K562 (cell line): ENCODE measurements around the gene NAT10. TPM values are rescaled to one million over a fixed set of nuclear protein-coding genes. Genes with fewer than 3 reads are reported as not detected.

Experiments used
- ATAC-seq: fragments of 200-7000 bp; cut with Tn5 transposase; 3 replicates; pipeline ENCODE4 v1.9.1; 2020; ENCODE audit warnings: moderate library complexity
- BruUV-seq: library from RNA; stranded (reverse); fragments of 400-500 nt; replicated peaks from 2 replicates; lab custom pipeline; 2021; lab: Mats Ljungman, UMichigan
- CTCF ChIA-PET: fragments of 300-600 bp; formaldehyde crosslinking; extraction: SDS; loops from one replicate; lab custom pipeline; 2021; ENCODE audit warnings: low intra/inter-chr PET ratio; lab: Yijun Ruan, JAX
- POLR2A ChIA-PET: fragments of 300-600, 350-650 bp; sonication (Branson Sonifier 250); formaldehyde crosslinking; extraction: SDS; loops from one replicate; lab custom pipeline; 2021; ENCODE audit warnings: antibody characterized with exemption, inconsistent platforms; lab: Yijun Ruan, JAX
- DNase-seq, 4 experiments: peaks; one replicate each; pipeline versions ENCODE4 v3.0.0 to v3.0.0-alpha.2; 2011 to 2018; ENCODE audit warnings: low spot score in 3 of 4, mixed read lengths in 3 of 4; ENCODE audit errors: extremely low read depth in 1 of 4
- FAIRE-seq: peaks from 2 replicates; lab custom pipeline; 2011; peaks lifted over from hg19 to GRCh38; lab: Jason Lieb, UNC
- H2AFZ ChIP-seq: 2 replicates; pipeline ENCODE4 v1.6.0; 2011; ENCODE audit warnings: low read depth, low read length, control low read depth, inconsistent platforms
- H3K27ac ChIP-seq: fragments of 200-600 bp; 3 replicates; pipeline ENCODE4 v1.8.0; 2011; ENCODE audit warnings: low read depth, mild to moderate bottlenecking, control low read depth, inconsistent platforms, low read length, moderate library complexity, mixed read lengths; ENCODE audit errors: extremely low read depth
- H3K27me3 ChIP-seq, 2 experiments: fragments of 300-600 bp in 1 of 2; 2 replicates in 1 of 2; 3 replicates in 1 of 2; pipeline versions ENCODE4 v1.6.0 to v1.8.0; 2011; ENCODE audit warnings: inconsistent platforms in 2 of 2, low read length in 2 of 2, mild to moderate bottlenecking in 1 of 2, mixed read lengths in 1 of 2, moderate library complexity in 1 of 2; ENCODE audit not compliant: control insufficient read depth in 2 of 2, insufficient read depth in 2 of 2
- H3K36me3 ChIP-seq: fragments of 300-600 bp; 3 replicates; pipeline ENCODE4 v1.8.0; 2011; ENCODE audit warnings: mild to moderate bottlenecking, low read length, inconsistent platforms; ENCODE audit not compliant: control insufficient read depth, insufficient read depth
- H3K4me1 ChIP-seq, 2 experiments: fragments of 200-600 bp in 1 of 2; replicated peaks in 1 of 2; 2 replicates in 1 of 2; 3 replicates in 1 of 2; pipeline versions ENCODE4 v1.5.1 to v1.8.0; 2011; ENCODE audit warnings: inconsistent platforms in 2 of 2, low read length in 2 of 2, mild to moderate bottlenecking in 1 of 2, mixed read lengths in 1 of 2, moderate library complexity in 1 of 2; ENCODE audit not compliant: control insufficient read depth in 2 of 2, insufficient read depth in 2 of 2
- H3K4me2 ChIP-seq: 2 replicates; pipeline ENCODE4 v1.6.1; 2011; ENCODE audit warnings: low read length, control low read depth, inconsistent platforms, mixed read lengths; ENCODE audit not compliant: insufficient read depth
- H3K4me3 ChIP-seq: fragments of 200-600 bp; sonication (generic), shearing (Covaris generic); 2 replicates; pipeline ENCODE4 v1.5.1; 2016; ENCODE audit warnings: control low read depth, inconsistent platforms
- H3K79me2 ChIP-seq: fragments of 200-600 bp; 3 replicates; pipeline ENCODE4 v1.8.0; 2011; ENCODE audit warnings: low read length, inconsistent platforms; ENCODE audit not compliant: control insufficient read depth, insufficient read depth
- H3K9ac ChIP-seq, 2 experiments: 2 replicates each; pipeline versions ENCODE4 v1.6.0 to v1.6.1; 2011; ENCODE audit warnings: low read depth in 2 of 2, low read length in 2 of 2, control low read depth in 1 of 2, inconsistent platforms in 1 of 2, mild to moderate bottlenecking in 1 of 2, mixed read lengths in 1 of 2; ENCODE audit not compliant: insufficient read depth in 1 of 2
- H3K9me1 ChIP-seq: one replicate; pipeline ENCODE4 v1.6.0; 2011; ENCODE audit warnings: inconsistent platforms, mild to moderate bottlenecking, low read length, moderate library complexity; ENCODE audit not compliant: control insufficient read depth, insufficient read depth
- H3K9me3 ChIP-seq: replicated peaks from 2 replicates; pipeline ENCODE4 v1.5.1; 2011; ENCODE audit warnings: low read depth, low read length, inconsistent platforms; ENCODE audit not compliant: control insufficient read depth, insufficient read depth
- H4K20me1 ChIP-seq: replicated peaks from 2 replicates; pipeline ENCODE4 v1.6.1; 2011; ENCODE audit warnings: low read length, inconsistent platforms, mixed read lengths; ENCODE audit not compliant: control insufficient read depth, insufficient read depth
- ARHGAP35 ChIP-seq: fragments of 450-650 bp; IDR thresholded peaks from 2 replicates; pipeline ENCODE4 v1.6.1; 2018; ENCODE audit not compliant: partially characterized antibody
- ARID3B ChIP-seq: fragments of 250-450 bp; sonication (Bioruptor Pico); IDR thresholded peaks from 2 replicates; pipeline ENCODE4 v1.4.0; 2020; ENCODE audit warnings: borderline replicate concordance
- CAMTA2 ChIP-seq: fragments of 250-450 bp; sonication (Bioruptor Pico); conservative IDR thresholded peaks from 2 replicates; pipeline ENCODE4 v1.5.1; 2022
- MXI1 ChIP-seq: IDR thresholded peaks from 2 replicates; pipeline ENCODE4 v1.6.1; 2011; ENCODE audit warnings: low read depth, mild to moderate bottlenecking, improper control_type of control experiment, low read length
- PHB2 ChIP-seq: fragments of 450-650 bp; IDR thresholded peaks from 2 replicates; pipeline ENCODE4 v1.6.1; 2017; ENCODE audit warnings: low read depth
- TAF7 ChIP-seq: fragments of 450-650 bp; IDR thresholded peaks from 2 replicates; pipeline ENCODE4 v1.6.1; 2016; ENCODE audit warnings: missing genetic modification characterization, missing compliant biosample characterization
- ZBTB11 ChIP-seq, 3 experiments: fragments of 200-800 bp in 1 of 3; fragments of 250-450 bp in 1 of 3; fragments of 450-650 bp in 1 of 3; sonication (Bioruptor Pico) in 1 of 3; sonication (Bioruptor generic) in 1 of 3; formaldehyde crosslinking in 1 of 3; IDR thresholded peaks; 2 replicates each; pipeline versions ENCODE4 v1.6.1 to v1.8.0; 2016 to 2022; ENCODE audit warnings: mild to moderate bottlenecking in 2 of 3, missing genetic modification characterization in 2 of 3, missing compliant biosample characterization in 1 of 3, moderate library complexity in 1 of 3
- ZBTB26 ChIP-seq: fragments of 450-650 bp; formaldehyde crosslinking; IDR thresholded peaks from 2 replicates; pipeline ENCODE4 v1.4.0; 2022; ENCODE audit warnings: missing genetic modification characterization
- ZNF583 ChIP-seq: fragments of 250-450 bp; sonication (Bioruptor Pico); IDR thresholded peaks from 2 replicates; pipeline ENCODE4 v1.4.0; 2020
- ZNF644 ChIP-seq: fragments of 200-800 bp; sonication (Bioruptor generic); IDR thresholded peaks from 2 replicates; pipeline ENCODE4 v1.6.1; 2016; ENCODE audit warnings: low read depth, missing genetic modification characterization, missing compliant biosample characterization
- WGBS: fragments of 100-300 bp; shearing (Covaris generic); methylation state at CpG from one replicate; pipeline ENCODE4 v1.1.6; 2016; ENCODE audit warnings: low coverage, mixed read lengths; ENCODE audit not compliant: insufficient coverage; ENCODE audit errors: missing lambda C conversion rate; 5-methylcytosine and 5-hydroxymethylcytosine counted together
- in situ Hi-C: fragments of 300-500 bp; cut with MboI; formaldehyde crosslinking; loops from 4 replicates; pipeline ENCODE4 v1.15.0; 2018; ENCODE audit warnings: inconsistent platforms, mixed read lengths
- intact Hi-C: fragments of 100-400 bp; cut with micrococcal nuclease; formaldehyde crosslinking; loops from 2 replicates; pipeline ENCODE4 v1.14.2; 2022
- polyA plus RNA-seq, 8 experiments: library from polyadenylated mRNA; depleted of rRNA in 4 of 8; stranded (reverse) in 5 of 8; unstranded in 3 of 8; fragments of >200 nt; fragmentation: Nextera tagmentation in 2 of 8; fragmentation: Illumina TruSeq in 1 of 8; extraction: Ambion mirVana in 2 of 8; extraction: Trizol in 1 of 8; gene quantifications; 2 replicates each; pipeline versions ENCODE4 v1.2.1 to v1.2.3, GENCODE V29; 2011 to 2014; ENCODE audit warnings: inconsistent platforms in 1 of 8, missing spikeins in 1 of 8
- total RNA-seq, 7 experiments: library from RNA; depleted of rRNA in 6 of 7; stranded (reverse); fragments of >200 nt in 6 of 7; fragmentation: Illumina TruSeq in 2 of 7; extraction: Trizol in 2 of 7; gene quantifications; 2 replicates each; pipeline versions ENCODE4 v1.2.1 to v1.2.3, GENCODE V29; 2011 to 2021; ENCODE audit warnings: low replicate concordance in 1 of 7

The NAT10 gene
- total and polyA plus RNA-seq, 9 of the 15 experiments (the other 6 are each of a cell fraction or from before 2014, with no cell fraction given) = 55.4 to 125 (median 86.3) TPM

- Histone ChIP-seq H3K79me2 (no peaks in the 10 kb centered on the region), H3K27ac (no peak overlapping the region), H3K4me3 (no peak overlapping the region), H3K4me2 (no peak overlapping the region), H2AFZ (no peak overlapping the region), H3K9me1 (no peaks in the 10 kb centered on the region), H3K9ac (no peak overlapping the region), H3K27me3 (peaks cover 30 to 62% of the 10 kb centered on the region in 2 experiments; a peak in 4 of 5 replicates), H3K36me3 (no peaks in the 10 kb centered on the region), H4K20me1 (peaks cover 3% of the 10 kb centered on the region; the same call in 1 of the 2 replicates), H3K9me3 (no peaks in the 10 kb centered on the region), H3K4me1 (no peaks in the 10 kb centered on the region)
- in situ Hi-C loops = no loop called here
- FAIRE-seq (no peak), ATAC-seq (no peak), DNase-seq (no peak)
- no TSS peak for BruUV-seq
- WGBS = 0% methylated on average over 5 of the region's 5 CpGs
- ChIA-PET POLR2A (interaction anchor here (0.8 to 1.6 kb wide), 3 partner anchors 10 to 101 kb away, joined by 3 to 6 read pairs (median 4); no protein-coding TSS in a partner anchor), CTCF (no interaction called here)
- no peak for TF ChIP-seq MXI1
- no peak for TF ChIP-seq ARHGAP35
- no peak for TF ChIP-seq PHB2
- no peak for TF ChIP-seq CAMTA2 (CRISPR knock-in tag)
- no peak for TF ChIP-seq ZNF644 (tag)
- TF ChIP-seq ZNF583 = no peak
- TF ChIP-seq TAF7 = no peak
- TF ChIP-seq ZBTB26 = no peak
- TF ChIP-seq ZBTB11 (CRISPR knock-in tag; IDR thresholded peaks at IDR 0.05) = no peak
- no peak for TF ChIP-seq ARID3B (CRISPR knock-in tag)
- intact Hi-C loops = no loop called here
Measured at GRCh38 chr11:34181251-34181650, 75.8 kb downstream of the NAT10 start.
